Fibroblast of lung (primary cell): ENCODE results near the gene MLN. TPM values are rescaled to one million over a fixed set of nuclear protein-coding genes. Genes with fewer than 3 reads are reported as not detected.

Experiments used
- DNase-seq, 2 donors: peaks; one replicate each; pipeline versions ENCODE4 v3.0.0 to v3.0.0-alpha.2; 2010; ENCODE audit warnings: low read depth in 2 of 2
- H2AFZ ChIP-seq: 2 replicates; pipeline ENCODE4 v1.5.1; 2012; ENCODE audit warnings: low read length, control low read depth, inconsistent platforms
- H3K27ac ChIP-seq: 2 replicates; pipeline ENCODE4 v1.5.1; 2011; ENCODE audit warnings: low read length, control low read depth; ENCODE audit not compliant: insufficient read depth
- H3K27me3 ChIP-seq: 2 replicates; pipeline ENCODE4 v1.5.1; 2011; ENCODE audit warnings: mild to moderate bottlenecking, low read length; ENCODE audit not compliant: control insufficient read depth, insufficient read depth
- H3K36me3 ChIP-seq: 2 replicates; pipeline ENCODE4 v1.5.1; 2011; ENCODE audit warnings: low read length; ENCODE audit not compliant: control insufficient read depth, insufficient read depth
- H3K4me1 ChIP-seq: 2 replicates; pipeline ENCODE4 v1.5.1; 2011; ENCODE audit warnings: low read length; ENCODE audit not compliant: control insufficient read depth, insufficient read depth; ENCODE audit errors: extremely low read depth
- H3K4me2 ChIP-seq: 2 replicates; pipeline ENCODE4 v1.5.1; 2011; ENCODE audit warnings: low read length, control low read depth; ENCODE audit not compliant: insufficient read depth; ENCODE audit errors: extremely low read depth
- H3K4me3 ChIP-seq, 4 experiments: fragments of 200-600 bp in 1 of 4; sonication (generic) in 1 of 4; replicated peaks in 1 of 4; 2 replicates each; pipeline ENCODE4 v1.5.1; 2011 to 2016; ENCODE audit warnings: low read length in 4 of 4, low read depth in 3 of 4, mild to moderate bottlenecking in 3 of 4, control low read depth in 2 of 4, inconsistent platforms in 1 of 4, mixed read lengths in 1 of 4; ENCODE audit not compliant: insufficient read depth in 1 of 4; ENCODE audit errors: control extremely low read depth in 1 of 4
- H3K79me2 ChIP-seq: 2 replicates; pipeline ENCODE4 v1.5.1; 2012; ENCODE audit warnings: mild to moderate bottlenecking, low read length, inconsistent platforms; ENCODE audit not compliant: control insufficient read depth, insufficient read depth
- H3K9ac ChIP-seq: 2 replicates; pipeline ENCODE4 v1.5.1; 2011; ENCODE audit warnings: mild to moderate bottlenecking, low read length, control low read depth; ENCODE audit not compliant: insufficient read depth
- H3K9me3 ChIP-seq: 2 replicates; pipeline ENCODE4 v1.5.1; 2012; ENCODE audit warnings: low read depth, low read length; ENCODE audit not compliant: control insufficient read depth, insufficient read depth
- H4K20me1 ChIP-seq: 2 replicates; pipeline ENCODE4 v1.5.1; 2011; ENCODE audit warnings: low read length; ENCODE audit not compliant: control insufficient read depth, insufficient read depth; ENCODE audit errors: extremely low read depth
- EZH2 ChIP-seq: IDR thresholded peaks from 2 replicates; pipeline ENCODE4 v1.5.1; 2012; ENCODE audit warnings: low read length, control low read depth, mild to moderate bottlenecking; ENCODE audit errors: missing control alignments
- polyA plus RNA-seq, 2 donors: library from polyadenylated mRNA; depleted of rRNA in 1 of 2; stranded (reverse) in 1 of 2; unstranded in 1 of 2; fragments of >200 nt; gene quantifications; 2 replicates each; pipeline ENCODE4 v1.2.1, GENCODE V29; 2011 to 2012; ENCODE audit warnings: missing spikeins in 1 of 2
- total RNA-seq: library from RNA; depleted of rRNA; stranded (reverse); fragments of >200 nt; gene quantifications from 2 replicates; pipeline ENCODE4 v1.2.1, GENCODE V29; 2014
- TF ChIP-seq, protein P1 (sequence below), 2 donors: IDR thresholded peaks in 1 of 2; conservative IDR thresholded peaks in 1 of 2; 1 replicate in 1 of 2; 2 replicates in 1 of 2; pipeline ENCODE4 v1.5.1; 2011 to 2012; ENCODE audit warnings: low read length in 2 of 2, control low read depth in 1 of 2, inconsistent platforms in 1 of 2, low read depth in 1 of 2, mild to moderate bottlenecking in 1 of 2

The MLN gene
- total and polyA plus RNA-seq, 2 donors (not counting 1 experiment from before 2014, with no cell fraction given) = not detected

DNA sequence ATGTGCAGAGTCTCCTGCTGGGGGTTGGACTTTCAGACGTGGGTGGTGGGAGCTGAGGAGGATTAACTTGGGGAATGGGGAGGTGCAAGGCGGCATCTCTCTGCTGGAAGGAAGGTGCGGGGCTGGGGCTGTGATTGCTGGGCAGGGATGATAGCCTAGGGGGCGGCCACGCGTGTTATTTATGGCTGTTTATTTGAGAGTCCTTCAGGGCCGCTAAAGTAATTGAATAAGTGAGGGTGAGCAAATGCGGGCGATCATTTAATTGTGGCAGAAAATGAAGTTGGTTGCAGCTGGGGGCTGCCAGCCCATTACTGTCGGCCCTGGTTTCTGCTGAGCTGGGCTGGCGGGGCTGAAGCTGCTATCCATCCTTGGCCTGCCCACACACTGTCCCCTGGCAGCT, 49.6 kb downstream of the MLN start:
- Histone ChIP-seq H3K9ac (no peak overlapping the region), H3K27ac (no peak overlapping the region), H3K36me3 (no peaks in the 10 kb centered on the region)

DNA sequence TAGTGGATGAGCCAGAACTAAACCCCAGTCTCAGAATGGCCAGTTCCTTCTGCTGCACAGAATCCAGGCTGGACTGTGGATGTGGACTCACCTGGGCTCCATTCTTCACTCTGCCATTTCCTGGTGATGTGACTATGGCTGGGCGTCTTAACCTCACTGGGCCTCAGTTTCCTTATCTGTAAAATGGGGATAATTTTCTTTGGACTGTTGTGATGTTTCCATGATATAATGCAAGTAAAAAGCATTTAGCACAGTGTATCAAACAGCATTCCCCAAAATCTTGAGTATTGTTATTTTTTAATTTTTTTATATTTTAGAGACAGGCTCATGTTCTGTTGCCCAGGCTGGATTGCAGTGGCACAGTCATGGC, 51.2 kb downstream of the MLN start:
- H3K4me3 ChIP-seq = no peak overlapping the region
- no peaks in the 10 kb centered on the region for H3K9me3 ChIP-seq
- H3K27ac ChIP-seq = no peak overlapping the region
- peaks cover 14% of the 10 kb centered on the region for H3K4me1 ChIP-seq
- no peaks in the 10 kb centered on the region for H3K36me3 ChIP-seq
- no peak overlapping the region for H3K4me2 ChIP-seq
- DNase-seq = no peak
- TF ChIP-seq, protein P1, sequence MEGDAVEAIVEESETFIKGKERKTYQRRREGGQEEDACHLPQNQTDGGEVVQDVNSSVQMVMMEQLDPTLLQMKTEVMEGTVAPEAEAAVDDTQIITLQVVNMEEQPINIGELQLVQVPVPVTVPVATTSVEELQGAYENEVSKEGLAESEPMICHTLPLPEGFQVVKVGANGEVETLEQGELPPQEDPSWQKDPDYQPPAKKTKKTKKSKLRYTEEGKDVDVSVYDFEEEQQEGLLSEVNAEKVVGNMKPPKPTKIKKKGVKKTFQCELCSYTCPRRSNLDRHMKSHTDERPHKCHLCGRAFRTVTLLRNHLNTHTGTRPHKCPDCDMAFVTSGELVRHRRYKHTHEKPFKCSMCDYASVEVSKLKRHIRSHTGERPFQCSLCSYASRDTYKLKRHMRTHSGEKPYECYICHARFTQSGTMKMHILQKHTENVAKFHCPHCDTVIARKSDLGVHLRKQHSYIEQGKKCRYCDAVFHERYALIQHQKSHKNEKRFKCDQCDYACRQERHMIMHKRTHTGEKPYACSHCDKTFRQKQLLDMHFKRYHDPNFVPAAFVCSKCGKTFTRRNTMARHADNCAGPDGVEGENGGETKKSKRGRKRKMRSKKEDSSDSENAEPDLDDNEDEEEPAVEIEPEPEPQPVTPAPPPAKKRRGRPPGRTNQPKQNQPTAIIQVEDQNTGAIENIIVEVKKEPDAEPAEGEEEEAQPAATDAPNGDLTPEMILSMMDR (conservative IDR thresholded peaks at IDR 0.05 in 1 of 2, IDR thresholded peaks at IDR 0.05 in 1 of 2; ENCODE audit: low read depth in 1 of 2, low read length in 2 of 2) = no peak
- no peak for TF ChIP-seq EZH2
- no peak overlapping the region for H3K9ac ChIP-seq
- H3K27me3 ChIP-seq = no peaks in the 10 kb centered on the region
- no peak overlapping the region for H2AFZ ChIP-seq
- H4K20me1 ChIP-seq = no peaks in the 10 kb centered on the region
- no peaks in the 10 kb centered on the region for H3K79me2 ChIP-seq

More for the DNA sequence above, 49.6 kb downstream of the MLN start:
- TF ChIP-seq EZH2 = no peak
- TF ChIP-seq, protein P1 (conservative IDR thresholded peaks at IDR 0.05 in 1 of 2, IDR thresholded peaks at IDR 0.05 in 1 of 2; ENCODE audit: low read depth in 1 of 2, low read length in 2 of 2) = no peak
- H3K79me2 ChIP-seq = no peaks in the 10 kb centered on the region
- no peak overlapping the region for H3K4me2 ChIP-seq
- H2AFZ ChIP-seq = no peak overlapping the region
- H3K27me3 ChIP-seq = no peaks in the 10 kb centered on the region
- H3K4me1 ChIP-seq = peaks cover 14% of the 10 kb centered on the region
- H3K9me3 ChIP-seq = no peaks in the 10 kb centered on the region
- H3K4me3 ChIP-seq = no peak overlapping the region
- DNase-seq = no peak
- no peaks in the 10 kb centered on the region for H4K20me1 ChIP-seq

DNA sequence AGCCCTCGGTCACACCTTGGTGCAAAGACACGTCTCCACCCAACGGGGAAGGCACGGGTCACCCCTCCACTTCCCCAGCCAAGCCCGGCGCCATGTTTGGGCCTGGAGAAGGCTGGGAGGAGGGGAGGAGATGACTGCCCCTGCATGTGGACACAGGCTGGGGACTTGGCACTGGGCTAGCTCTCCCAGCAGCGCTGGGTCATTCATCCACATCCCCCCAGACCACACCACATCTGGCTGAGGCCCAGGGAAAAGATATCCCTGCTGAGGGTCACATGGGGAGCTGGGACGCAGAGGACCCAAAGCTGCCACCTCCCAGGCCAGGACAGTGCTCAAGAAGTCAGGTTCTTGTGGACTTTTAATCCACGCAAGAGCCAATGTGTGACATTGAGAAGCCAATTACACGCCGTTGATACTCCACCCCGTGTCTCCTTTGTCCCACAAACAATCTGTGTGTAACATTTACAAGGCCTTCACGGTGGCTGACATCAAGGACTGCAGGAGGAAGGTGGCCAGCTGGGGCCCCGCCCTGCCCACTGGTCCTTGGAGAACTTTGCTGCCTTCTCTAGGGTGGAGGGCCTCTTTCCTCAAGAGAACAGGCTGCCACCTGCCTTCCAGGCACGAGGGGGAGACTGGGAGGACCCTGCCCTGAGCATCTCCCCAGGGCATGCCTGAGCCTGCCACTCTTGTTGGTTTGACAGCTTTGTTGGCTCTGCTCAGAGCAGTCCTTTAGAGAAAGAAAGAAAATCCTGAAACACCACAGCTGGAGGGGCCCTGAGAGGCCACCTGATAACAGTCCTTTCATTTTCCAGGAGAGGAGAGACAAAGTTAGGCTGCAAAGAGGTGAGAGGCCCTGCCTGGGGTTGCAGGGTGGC, 51.8 kb downstream of the MLN start:
- Histone ChIP-seq H3K27me3 (no peaks in the 10 kb centered on the region), H3K9me3 (no peaks in the 10 kb centered on the region), H3K27ac (no peak overlapping the region), H3K4me3 (no peak overlapping the region), H3K4me2 (no peak overlapping the region), H3K79me2 (no peaks in the 10 kb centered on the region), H4K20me1 (no peaks in the 10 kb centered on the region), H3K4me1 (peaks cover 14% of the 10 kb centered on the region), H2AFZ (no peak overlapping the region), H3K36me3 (no peaks in the 10 kb centered on the region), H3K9ac (no peak overlapping the region)
- no peak for TF ChIP-seq EZH2
- TF ChIP-seq, protein P1 (conservative IDR thresholded peaks at IDR 0.05 in 1 of 2, IDR thresholded peaks at IDR 0.05 in 1 of 2; ENCODE audit: low read depth in 1 of 2, low read length in 2 of 2) = no peak
- no peak for DNase-seq
